ENCODE data around the gene IFNA8. TPM values are rescaled to one million over a fixed set of nuclear protein-coding genes. Genes with fewer than 3 reads are reported as not detected.
"Not testable (repeated sequence)": the region's sequence is repeated elsewhere in the genome, so short reads cannot be mapped to it uniquely, and the experiment has no call there.

The IFNA8 gene
- total RNA-seq, 1 donor, result not detected

DNA sequence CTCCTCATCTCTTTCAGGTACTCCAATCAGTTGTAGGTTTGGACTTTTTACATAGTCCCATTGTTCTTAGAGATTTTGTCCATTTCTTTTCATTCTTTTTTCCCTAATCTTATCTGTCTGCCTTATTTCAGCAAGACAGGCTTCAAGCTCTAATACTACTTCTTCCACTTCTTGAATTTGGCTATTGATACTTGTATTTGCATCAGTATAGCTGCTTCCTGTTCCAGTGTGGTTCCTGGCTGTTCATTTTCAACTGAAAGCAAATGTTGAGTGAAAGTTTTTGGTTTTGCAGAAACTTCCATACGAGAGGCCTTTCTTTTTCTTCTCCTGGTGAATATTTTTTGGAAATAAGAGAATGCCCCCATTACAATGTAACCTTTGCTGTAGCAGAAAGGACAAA, 19.3 kb downstream of the IFNA8 start:
- TF ChIP-seq CTCF (IDR thresholded peaks at IDR 0.05; ENCODE audit: insufficient read depth, low read length), result no peak
- no peak for DNase-seq (ENCODE audit: low read depth)
- no peak overlapping the region for H3K4me3 ChIP-seq (ENCODE audit: low read depth, low read length)

GRCh38 chr9:21429191-21429590, 20.3 kb downstream of the IFNA8 start:
- TF ChIP-seq CTCF (IDR thresholded peaks at IDR 0.05; ENCODE audit: insufficient read depth, low read length), result no peak

DNA sequence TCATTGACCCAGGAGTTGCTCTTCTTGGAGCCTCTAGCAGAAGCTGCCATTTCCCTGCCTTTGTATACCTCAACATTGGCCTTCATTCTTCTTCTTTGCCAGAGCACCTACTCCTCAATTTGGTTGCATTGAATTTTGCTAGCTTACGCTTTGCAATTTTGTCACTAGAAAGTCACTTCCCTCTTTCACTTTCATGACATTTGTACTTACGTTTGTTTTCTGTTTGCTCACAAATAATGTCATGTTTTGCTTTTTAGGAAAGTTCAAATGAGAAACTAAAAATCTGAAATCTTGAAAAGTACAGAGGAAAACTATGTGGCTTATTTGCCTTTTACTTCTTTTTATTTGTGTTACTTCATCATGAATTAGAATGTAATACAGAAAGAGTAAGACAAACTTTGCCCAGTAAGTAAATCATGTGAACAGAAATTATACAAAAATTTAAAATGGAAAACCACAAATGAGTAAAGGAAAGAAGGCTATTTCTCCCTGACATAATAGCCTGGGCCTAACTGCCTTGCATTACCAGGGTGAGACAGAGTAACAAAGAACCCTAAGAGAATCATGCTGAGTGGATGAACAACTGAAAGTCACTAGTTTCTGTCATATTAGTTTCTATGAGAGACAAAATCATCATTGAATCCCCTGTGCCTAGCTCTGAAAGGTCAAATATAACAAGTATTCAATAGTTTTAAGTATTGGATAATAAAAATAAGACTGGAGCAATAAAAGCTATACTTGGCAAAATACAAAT, 23.9 kb downstream of the IFNA8 start:
- TF ChIP-seq CTCF (IDR thresholded peaks at IDR 0.05; ENCODE audit: insufficient read depth, low read length), result no peak
- DNase-seq (ENCODE audit: low read depth), result no peak

More at GRCh38 chr9:21429191-21429590, 20.3 kb downstream of the IFNA8 start:
- H3K4me3 ChIP-seq (ENCODE audit: low read depth, low read length), result no peak overlapping the region
- no peak for DNase-seq (ENCODE audit: low read depth)

DNA sequence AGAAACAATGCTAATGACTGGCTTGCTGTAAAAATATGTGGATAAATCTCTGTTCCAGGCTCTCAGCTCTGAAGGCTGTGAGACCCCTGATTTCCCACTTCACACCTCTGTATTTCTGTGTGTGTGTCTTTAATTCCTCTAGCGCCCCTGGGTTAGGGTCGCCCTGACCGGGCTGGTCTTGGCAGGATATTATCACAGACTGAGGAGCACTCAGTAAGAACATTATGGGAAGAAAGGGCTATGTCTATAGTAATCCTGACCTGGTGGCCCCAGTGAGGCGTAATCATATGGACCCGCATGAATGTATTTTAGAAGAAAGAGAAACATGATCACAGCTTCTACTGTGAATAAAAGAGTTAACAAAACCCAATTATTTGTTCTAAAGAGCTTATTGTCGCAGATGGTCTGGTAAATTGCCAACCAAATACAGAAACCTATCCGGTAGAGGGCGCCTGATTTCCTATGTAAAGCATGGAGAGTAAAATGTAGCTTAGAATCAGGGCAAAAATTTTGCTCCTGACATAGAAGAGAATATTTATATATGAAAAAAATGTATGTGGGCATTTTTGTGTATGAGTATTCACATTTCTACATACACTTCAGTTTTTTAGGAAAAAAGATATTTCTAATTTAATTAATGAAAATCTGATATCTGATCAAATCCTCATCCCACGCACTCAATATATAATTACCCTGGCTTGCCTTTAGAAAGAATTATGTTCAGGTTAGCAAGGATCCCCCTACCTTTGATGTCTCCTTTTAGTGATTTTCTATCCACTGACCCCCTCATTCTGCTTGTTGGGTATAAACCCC, 25.5 kb downstream of the IFNA8 start:
- DNase-seq (ENCODE audit: low read depth), result peak; percentile 83
- peak; percentile 61 for TF ChIP-seq CTCF (IDR thresholded peaks at IDR 0.05; ENCODE audit: insufficient read depth, low read length)
- H3K4me3 ChIP-seq (ENCODE audit: low read depth, low read length), result no peak overlapping the region

More for the DNA sequence above, 23.9 kb downstream of the IFNA8 start:
- H3K4me3 ChIP-seq (ENCODE audit: low read depth, low read length), result no peak overlapping the region

GRCh38 chr9:21435015-21435383, 26.1 kb downstream of the IFNA8 start:
- DNase-seq (ENCODE audit: low read depth); H3K4me3 ChIP-seq (ENCODE audit: low read depth, low read length): not testable (repeated sequence)

GRCh38 chr9:21440139-21440538, 31.2 kb downstream of the IFNA8 start, which contains the start of gene IFNA1:
IFNA1 (plus strand) TSS chr9:21440439; CDS start chr9:21440508, 69 bp downstream.
- no peak for DNase-seq (ENCODE audit: low read depth)
- no peak within 1 kb of the TSS for H3K4me3 ChIP-seq (ENCODE audit: low read depth, low read length)
- TF ChIP-seq CTCF (IDR thresholded peaks at IDR 0.05; ENCODE audit: insufficient read depth, low read length), result no peak

Measured in fibroblast of the aortic adventitia (primary cell).